HepG2 (cell line): ENCODE data around the gene NRG3.

Experiments used
- CTCF ChIP-seq: sonication (generic); formaldehyde crosslinking; IDR thresholded peaks from 2 replicates; pipeline ENCODE4 v1.5.0; 2020; ENCODE audit warnings: mild to moderate bottlenecking, missing genetic modification reagents, moderate library complexity
- MAFK ChIP-seq, 2 experiments: IDR thresholded peaks in 1 of 2; conservative IDR thresholded peaks in 1 of 2; 2 replicates each; pipeline ENCODE4 v1.6.1; 2011; ENCODE audit warnings: improper control_type of control experiment in 2 of 2, low read length in 2 of 2
- PCBP1 ChIP-seq: fragments of 200-400 bp; formaldehyde crosslinking; IDR thresholded peaks from 2 replicates; pipeline ENCODE4 v1.6.1; 2017; ENCODE audit warnings: mild to moderate bottlenecking, low read depth, low read length, borderline replicate concordance
- REXO4 ChIP-seq: sonication (generic); formaldehyde crosslinking; IDR thresholded peaks from 2 replicates; pipeline ENCODE4 v1.8.0; 2022; ENCODE audit warnings: missing genetic modification reagents, mild to moderate bottlenecking, borderline replicate concordance
- TCF7 ChIP-seq: sonication (generic); IDR thresholded peaks from 2 replicates; pipeline ENCODE4 v1.6.1; 2016; ENCODE audit warnings: antibody characterized with exemption, low read depth
- TF ChIP-seq, protein P1 (sequence below): IDR thresholded peaks from 2 replicates; pipeline ENCODE4 v1.6.1; 2012; ENCODE audit warnings: low read length, improper control_type of control experiment

DNA sequence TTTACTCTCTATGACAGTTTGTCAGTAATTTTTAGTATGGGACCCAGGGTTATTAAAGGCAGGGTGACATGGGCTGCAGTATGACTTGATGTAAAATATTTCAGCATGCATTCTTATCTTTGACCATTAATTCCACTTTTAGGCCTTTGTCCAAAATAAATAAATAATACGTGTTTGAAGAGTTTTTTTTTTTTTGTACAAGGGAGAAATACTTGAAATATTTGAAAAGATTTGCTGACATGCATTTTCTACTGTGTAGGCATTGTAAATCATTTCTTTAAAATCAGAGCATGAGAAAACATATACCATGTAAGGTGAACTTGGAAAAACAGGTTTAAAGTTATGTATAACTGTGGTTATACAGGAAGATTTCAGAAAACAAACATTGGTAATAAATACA, 23.5 kb downstream of the NRG3 start:
- TF ChIP-seq REXO4 (CRISPR knock-in tag) (no peak), CTCF (no peak), MAFK (conservative IDR thresholded peaks at IDR 0.05 in 1 of 2, IDR thresholded peaks at IDR 0.05 in 1 of 2; ENCODE audit: low read length in 2 of 2) (peak; percentile 9 to 45; a peak in 2 of 4 replicates), PCBP1 (no peak), TCF7 (no peak)
- TF ChIP-seq, protein P1, sequence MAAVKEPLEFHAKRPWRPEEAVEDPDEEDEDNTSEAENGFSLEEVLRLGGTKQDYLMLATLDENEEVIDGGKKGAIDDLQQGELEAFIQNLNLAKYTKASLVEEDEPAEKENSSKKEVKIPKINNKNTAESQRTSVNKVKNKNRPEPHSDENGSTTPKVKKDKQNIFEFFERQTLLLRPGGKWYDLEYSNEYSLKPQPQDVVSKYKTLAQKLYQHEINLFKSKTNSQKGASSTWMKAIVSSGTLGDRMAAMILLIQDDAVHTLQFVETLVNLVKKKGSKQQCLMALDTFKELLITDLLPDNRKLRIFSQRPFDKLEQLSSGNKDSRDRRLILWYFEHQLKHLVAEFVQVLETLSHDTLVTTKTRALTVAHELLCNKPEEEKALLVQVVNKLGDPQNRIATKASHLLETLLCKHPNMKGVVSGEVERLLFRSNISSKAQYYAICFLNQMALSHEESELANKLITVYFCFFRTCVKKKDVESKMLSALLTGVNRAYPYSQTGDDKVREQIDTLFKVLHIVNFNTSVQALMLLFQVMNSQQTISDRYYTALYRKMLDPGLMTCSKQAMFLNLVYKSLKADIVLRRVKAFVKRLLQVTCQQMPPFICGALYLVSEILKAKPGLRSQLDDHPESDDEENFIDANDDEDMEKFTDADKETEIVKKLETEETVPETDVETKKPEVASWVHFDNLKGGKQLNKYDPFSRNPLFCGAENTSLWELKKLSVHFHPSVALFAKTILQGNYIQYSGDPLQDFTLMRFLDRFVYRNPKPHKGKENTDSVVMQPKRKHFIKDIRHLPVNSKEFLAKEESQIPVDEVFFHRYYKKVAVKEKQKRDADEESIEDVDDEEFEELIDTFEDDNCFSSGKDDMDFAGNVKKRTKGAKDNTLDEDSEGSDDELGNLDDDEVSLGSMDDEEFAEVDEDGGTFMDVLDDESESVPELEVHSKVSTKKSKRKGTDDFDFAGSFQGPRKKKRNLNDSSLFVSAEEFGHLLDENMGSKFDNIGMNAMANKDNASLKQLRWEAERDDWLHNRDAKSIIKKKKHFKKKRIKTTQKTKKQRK, result no peak
